ENCODE results near the gene TEX35.

TEX35 gene

GRCh38 chr1:178512566-178513277, at the start of gene TEX35:
Gene TEX35, plus strand, starts transcription at chr1:178513109. Its CDS starts 80 bp downstream, at chr1:178513189.
- no peak for DNase-seq

- DNase-seq, result no peak
These were observed 48.8 kb upstream of the TEX35 start for GRCh38 chr1:178464141-178464540.

DNA sequence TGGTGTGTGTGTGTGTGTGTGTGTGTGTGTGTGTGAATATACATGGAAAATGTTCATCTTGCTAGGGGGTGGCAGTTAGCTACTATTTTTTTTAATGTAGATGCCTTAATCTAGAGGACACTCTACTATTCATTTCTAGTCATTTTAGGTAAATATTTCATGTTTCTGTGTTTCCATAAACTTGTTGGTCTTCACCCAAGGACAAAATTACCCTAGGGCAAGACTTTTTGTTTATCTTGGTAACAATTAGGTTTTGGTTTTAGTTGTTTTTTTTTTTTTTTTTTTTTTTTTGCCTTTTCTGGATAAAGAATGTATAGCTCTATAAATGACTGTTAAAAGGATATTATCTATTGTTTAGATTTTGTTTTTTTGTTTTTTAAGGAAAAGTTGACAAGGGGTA, 48.3 kb upstream of the TEX35 start:
- DNase-seq, result no peak

DNA sequence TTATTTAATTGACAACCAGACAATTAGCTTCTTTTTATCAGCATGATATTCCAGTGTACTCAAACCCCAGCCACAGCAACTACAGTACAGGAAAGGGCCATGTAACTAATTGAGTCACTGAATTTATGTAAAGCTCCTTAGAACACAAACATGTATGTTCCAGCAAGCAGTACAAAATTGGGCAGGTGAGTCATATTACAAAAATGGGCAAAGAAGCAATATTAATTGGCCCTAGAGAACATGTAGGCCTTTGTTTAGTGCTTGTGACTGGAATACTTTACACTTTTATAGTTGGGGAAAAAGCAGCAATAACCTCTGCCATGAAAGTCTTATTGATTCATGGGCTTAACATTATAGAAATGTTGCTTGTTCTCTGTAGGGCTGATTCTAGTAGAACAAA, 47.9 kb upstream of the TEX35 start:
- no peak for DNase-seq

GRCh38 chr1:178467837-178468236, 45.1 kb upstream of the TEX35 start:
- no peak for DNase-seq

DNA sequence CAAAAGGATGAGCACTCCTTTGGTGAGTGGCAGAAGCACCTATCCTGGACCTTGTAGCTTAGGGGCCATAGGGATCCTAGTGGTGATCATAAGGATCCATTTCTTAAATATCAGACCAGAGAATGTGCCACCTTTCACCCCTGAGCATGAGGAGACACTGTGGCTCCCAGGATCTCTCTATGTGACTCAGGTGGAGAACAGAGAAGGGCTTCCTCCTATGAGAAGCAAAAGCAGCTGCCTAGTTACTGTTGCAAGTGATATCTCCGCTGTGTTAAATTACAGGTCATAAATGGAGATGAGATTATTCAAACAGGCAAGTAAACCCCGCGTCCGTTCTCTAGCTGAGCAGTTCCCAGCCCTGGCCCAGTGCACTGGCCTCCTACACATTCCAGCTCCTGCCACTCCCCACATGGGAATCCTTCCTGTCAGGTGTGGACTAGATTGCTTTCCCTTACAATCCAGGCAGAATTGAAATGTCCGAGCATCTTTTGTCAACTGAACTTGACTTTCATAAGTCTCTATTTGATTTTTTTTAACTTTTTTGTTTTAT, 42.4 kb upstream of the TEX35 start:
- DNase-seq, result no peak

DNA sequence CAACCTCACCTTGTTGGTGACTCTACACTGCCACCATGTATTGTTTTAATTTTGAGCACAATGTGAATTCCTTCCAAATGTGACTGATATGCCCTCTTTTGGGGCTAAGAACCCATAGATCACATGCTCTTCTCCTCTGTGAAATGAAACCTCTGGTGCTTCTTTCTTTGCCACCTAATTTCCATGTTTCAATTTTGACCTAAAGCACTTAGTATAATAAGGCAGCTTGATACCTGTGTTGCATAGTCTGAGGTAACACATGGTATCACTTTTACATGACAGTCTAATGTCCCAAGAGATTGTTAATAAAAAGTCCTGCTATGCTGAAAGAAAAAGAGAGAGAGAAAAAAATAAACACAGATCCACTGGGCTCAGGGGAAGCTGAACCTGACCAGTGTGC, 40.4 kb upstream of the TEX35 start:
- no peak for DNase-seq

- DNase-seq, result no peak
These were observed 35.5 kb upstream of the TEX35 start for GRCh38 chr1:178477373-178477772.

- no peak for DNase-seq
These were observed 35.1 kb upstream of the TEX35 start for GRCh38 chr1:178477841-178478240.

GRCh38 chr1:178483251-178483957, 29.5 kb upstream of the TEX35 start:
- DNase-seq, result no peak

DNA sequence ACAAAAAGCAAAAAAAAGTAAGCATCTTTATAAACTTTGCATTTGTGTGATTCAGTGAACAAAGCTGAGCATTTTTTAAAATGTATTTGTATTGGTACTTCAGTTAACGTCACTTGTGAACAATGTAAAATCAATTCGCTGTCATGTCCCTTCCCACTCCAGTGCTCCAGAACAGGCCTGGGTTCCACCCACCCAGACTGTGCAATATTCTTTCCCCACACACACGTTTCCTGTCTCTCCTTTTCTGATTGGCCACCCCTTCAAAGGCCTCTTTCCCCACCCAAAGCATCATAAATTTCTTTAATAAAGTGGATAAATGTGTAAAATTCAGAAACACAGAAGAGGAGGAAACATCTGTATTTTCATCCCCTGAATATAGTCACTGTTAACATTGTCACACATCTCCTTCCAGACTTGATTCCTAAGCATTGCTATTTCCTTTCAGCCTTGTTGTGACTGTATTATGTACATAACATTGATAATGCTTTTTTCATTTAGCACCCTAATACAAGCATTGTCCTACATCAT, 28.1 kb upstream of the TEX35 start:
- no peak for DNase-seq

- no peak for DNase-seq
These were observed 27.3 kb upstream of the TEX35 start for GRCh38 chr1:178485541-178485981.

GRCh38 chr1:178486100-178487069, 26.5 kb upstream of the TEX35 start:
- DNase-seq, result no peak

- DNase-seq, result no peak
These were observed 25.8 kb upstream of the TEX35 start for GRCh38 chr1:178487070-178487615.

- no peak for DNase-seq
These were observed 24.5 kb upstream of the TEX35 start for GRCh38 chr1:178488393-178488792.

GRCh38 chr1:178489399-178489798, 23.5 kb upstream of the TEX35 start:
- DNase-seq, result no peak

DNA sequence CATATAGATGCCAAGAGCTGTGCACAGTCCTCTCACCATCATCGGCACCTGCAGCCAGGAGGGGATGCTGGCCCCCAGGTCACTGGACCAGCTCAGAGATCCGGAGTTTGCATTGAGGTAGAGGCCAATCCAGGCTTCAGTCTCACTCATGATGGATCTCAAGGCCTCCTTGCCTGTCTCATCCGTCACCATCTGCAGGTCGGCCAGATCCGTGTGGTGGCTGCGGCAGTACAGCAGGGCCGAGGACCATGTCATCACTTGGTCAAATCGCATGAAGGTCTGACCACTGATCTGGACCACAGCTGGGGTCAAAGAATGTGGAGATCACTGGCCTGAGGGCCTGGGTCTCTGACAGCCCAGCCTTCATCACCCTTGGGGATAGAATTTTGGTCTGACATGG, 22.8 kb upstream of the TEX35 start:
- no peak for DNase-seq

DNA sequence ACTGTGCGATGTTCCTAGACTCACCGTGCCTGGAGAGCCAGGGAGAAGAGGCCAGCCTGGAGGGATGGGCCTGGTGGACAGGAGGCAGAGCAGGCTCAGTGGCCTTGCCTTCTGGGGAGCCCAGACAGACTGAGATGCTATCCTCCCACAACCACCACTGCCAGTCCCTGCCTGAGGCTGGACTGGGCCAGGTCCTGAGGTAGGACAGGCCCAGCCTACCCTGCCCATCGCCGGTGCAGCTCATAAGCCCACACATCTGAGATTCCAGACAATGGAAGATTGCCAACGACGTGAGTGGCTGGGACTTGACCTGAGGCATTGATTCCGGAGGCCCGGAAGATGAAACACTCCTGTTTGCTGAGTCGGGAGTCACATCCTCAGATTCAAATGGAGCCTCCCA, 21.9 kb upstream of the TEX35 start:
- no peak for DNase-seq

DNA sequence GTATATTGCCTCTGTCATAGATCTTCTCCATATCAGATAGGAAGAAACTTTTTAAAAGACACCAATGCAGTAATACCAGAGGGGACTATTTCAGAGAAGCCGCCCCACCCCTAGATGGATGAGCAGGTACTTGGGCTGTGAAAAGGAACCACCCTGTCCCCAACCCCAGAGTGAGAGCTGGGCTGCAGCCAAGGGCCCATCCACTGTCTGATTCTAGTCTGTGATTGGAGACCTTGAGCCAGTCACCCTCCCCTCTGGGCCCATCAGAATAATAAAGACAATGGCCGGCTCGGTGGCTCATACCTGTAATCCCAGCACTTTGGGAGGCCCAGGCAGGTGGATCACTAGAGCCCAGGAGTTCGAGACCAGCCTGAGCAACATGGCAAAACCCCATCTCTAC, 21.2 kb upstream of the TEX35 start:
- DNase-seq, result no peak

- no peak for DNase-seq
These were observed 20.6 kb upstream of the TEX35 start for GRCh38 chr1:178492341-178492740.

DNA sequence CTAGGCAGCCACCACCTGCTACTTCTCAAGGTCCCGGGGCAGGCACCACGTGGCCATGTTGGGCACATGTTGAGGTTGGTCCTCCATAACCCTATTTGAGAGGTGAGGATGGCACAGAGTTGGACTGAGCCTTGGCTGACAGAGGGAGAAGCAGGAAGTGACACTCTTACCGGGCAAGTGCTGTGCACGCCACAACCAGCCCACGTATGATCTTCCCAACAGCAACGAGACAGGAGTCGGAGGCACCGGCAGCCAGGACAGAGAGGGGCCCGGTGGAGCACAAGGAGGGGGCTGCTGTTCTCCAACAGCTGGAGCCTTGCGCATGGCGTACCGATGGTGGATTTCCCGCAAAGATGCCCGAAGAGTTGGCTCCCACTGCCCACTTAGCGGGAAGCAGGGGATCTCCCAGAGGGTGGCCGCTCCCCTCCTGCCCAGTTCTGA, 19.6 kb upstream of the TEX35 start:
- DNase-seq, result no peak

GRCh38 chr1:178494569-178494971, 18.3 kb upstream of the TEX35 start:
- DNase-seq, result no peak

All from DMS 273 treated with DMSO at 0.1 percent for 48 hours (cell line).